ENCODE data around the gene RSBN1.

Gene RSBN1

GRCh38 chr1:113784104-113784779 lies 28.0 kb downstream of the RSBN1 start:
- TF ChIP-seq CTCF (conservative IDR thresholded peaks at IDR 0.05; ENCODE audit: control insufficient read depth, insufficient read depth, low read depth, low read length), result no peak
- no peak overlapping the region for H3K4me3 ChIP-seq (ENCODE audit: control insufficient read depth, low read depth, low read length)

GRCh38 chr1:113783254-113784103 lies 28.8 kb downstream of the RSBN1 start:
- no peak overlapping the region for H3K4me3 ChIP-seq (ENCODE audit: control insufficient read depth, low read depth, low read length)
- TF ChIP-seq CTCF (conservative IDR thresholded peaks at IDR 0.05; ENCODE audit: control insufficient read depth, insufficient read depth, low read depth, low read length), result no peak
- peak; percentile 60 for DNase-seq (ENCODE audit: low read depth)

More at GRCh38 chr1:113784104-113784779, 28.0 kb downstream of the RSBN1 start:
- DNase-seq (ENCODE audit: low read depth), result no peak

DNA sequence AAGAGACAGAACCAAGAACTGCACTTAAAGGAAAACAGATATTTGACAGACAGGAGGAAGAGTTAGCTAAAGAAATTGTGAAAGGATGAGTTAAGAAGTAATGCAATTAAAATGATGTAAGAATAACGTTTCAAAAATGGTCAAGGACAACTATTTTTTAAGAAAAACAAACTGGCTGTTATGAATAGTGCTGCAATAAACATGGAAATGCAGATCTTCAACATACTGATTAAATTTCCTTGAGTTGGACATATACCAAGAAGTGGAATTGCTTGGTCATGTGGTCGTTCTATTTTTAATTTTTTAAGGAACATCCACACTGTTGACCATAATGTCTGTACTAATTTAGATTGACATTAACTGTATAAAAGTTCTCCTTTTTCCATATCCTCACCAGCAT lies 29.9 kb downstream of the RSBN1 start:
- no peak for TF ChIP-seq CTCF (conservative IDR thresholded peaks at IDR 0.05; ENCODE audit: control insufficient read depth, insufficient read depth, low read depth, low read length)
- DNase-seq (ENCODE audit: low read depth), result no peak
- H3K4me3 ChIP-seq (ENCODE audit: control insufficient read depth, low read depth, low read length), result no peak overlapping the region

DNA sequence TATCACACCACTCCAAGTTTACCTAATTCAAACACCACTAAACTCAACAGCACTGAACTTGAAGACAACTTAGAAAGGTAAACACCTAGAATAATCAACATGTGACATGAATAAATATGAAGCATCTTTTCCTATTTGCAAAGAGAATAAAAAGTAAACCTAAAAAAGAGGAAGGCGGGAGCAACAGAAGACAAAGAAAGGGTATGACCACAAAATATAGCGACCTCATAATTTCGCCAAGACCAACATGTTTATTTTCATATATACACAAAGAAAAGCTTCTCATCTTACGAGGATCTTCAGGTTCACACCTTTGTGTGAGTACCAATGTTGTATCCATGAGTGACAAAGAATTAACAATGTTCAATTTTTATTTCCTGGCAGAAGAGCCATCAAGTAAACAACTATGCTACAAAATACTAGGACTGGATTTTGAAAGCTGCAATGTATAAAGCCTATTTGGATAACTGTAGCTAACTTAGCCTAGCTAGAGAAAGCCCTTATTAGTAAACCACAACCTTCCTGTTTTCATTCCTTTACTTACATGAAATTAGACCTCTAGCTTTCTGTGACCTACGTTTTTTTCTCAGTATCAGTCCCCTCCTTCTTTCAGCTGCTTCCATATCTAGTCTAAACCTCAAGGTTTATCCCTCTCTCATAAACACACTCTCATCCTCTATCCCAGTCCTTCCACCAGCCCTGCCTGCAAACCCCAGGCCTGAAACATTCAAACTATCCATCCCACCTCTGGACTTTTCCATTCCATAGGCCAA lies 31.7 kb downstream of the RSBN1 start:
- no peak for TF ChIP-seq CTCF (conservative IDR thresholded peaks at IDR 0.05; ENCODE audit: control insufficient read depth, insufficient read depth, low read depth, low read length)
- no peak for DNase-seq (ENCODE audit: low read depth)

DNA sequence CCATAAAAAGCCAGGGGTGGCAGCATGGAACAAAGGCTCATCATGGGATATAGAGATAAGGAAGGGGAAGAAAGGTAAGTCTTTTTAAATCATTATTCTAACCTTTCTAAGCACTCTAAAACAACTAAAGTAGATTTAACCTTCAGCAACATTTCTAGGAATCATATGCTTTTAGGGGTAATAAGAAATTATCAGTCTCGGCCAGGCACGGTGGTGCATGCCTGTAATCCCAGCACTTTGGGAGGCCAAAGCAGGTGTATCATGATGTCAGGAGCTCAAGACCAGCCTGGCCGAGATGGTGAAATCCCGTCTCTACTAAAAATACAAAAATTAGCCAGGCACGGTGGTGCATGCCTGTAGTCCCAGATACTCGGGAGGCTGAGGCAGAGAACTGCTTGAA lies 32.7 kb downstream of the RSBN1 start:
- no peak for TF ChIP-seq CTCF (conservative IDR thresholded peaks at IDR 0.05; ENCODE audit: control insufficient read depth, insufficient read depth, low read depth, low read length)
- DNase-seq (ENCODE audit: low read depth), result no peak
- H3K4me3 ChIP-seq (ENCODE audit: control insufficient read depth, low read depth, low read length), result no peak overlapping the region

More for the DNA sequence above, 31.7 kb downstream of the RSBN1 start:
- no peak overlapping the region for H3K4me3 ChIP-seq (ENCODE audit: control insufficient read depth, low read depth, low read length)

- H3K4me3 ChIP-seq (ENCODE audit: control insufficient read depth, low read depth, low read length), result no peak overlapping the region
- TF ChIP-seq CTCF (conservative IDR thresholded peaks at IDR 0.05; ENCODE audit: control insufficient read depth, insufficient read depth, low read depth, low read length), result no peak
Observed at GRCh38 chr1:113777561-113777960, 34.7 kb downstream of the RSBN1 start.

More at GRCh38 chr1:113777561-113777960, 34.7 kb downstream of the RSBN1 start:
- DNase-seq (ENCODE audit: low read depth), result no peak

All from fibroblast of mammary gland (primary cell).